Smooth muscle cell (in vitro differentiated cells): ENCODE data around the gene SMAP2. TPM values are rescaled to one million over a fixed set of nuclear protein-coding genes. Genes with fewer than 3 reads are reported as not detected.
"Not testable (repeated sequence)": the region's sequence is repeated elsewhere in the genome, so short reads cannot be mapped to it uniquely, and the experiment has no call there.

Experiments
- DNase-seq: peaks from one replicate; lab custom pipeline; 2025; ENCODE audit not compliant: unreplicated experiment; lab: John Stamatoyannopoulos, UW
- H2AFZ ChIP-seq: fragments of 200-600 bp; sonication (generic); 2 replicates; pipeline ENCODE4 v1.6.0; 2016; ENCODE audit warnings: antibody characterized with exemption, low read depth, mild to moderate bottlenecking
- H3F3A ChIP-seq: fragments of 200-600 bp; sonication (generic); 2 replicates; pipeline ENCODE4 v1.6.0; 2017; ENCODE audit warnings: antibody characterized with exemption, low read depth
- H3K27ac ChIP-seq: fragments of 200-600 bp; sonication (generic); 2 replicates; pipeline ENCODE4 v1.5.1; 2016; ENCODE audit warnings: low read depth, mild to moderate bottlenecking
- H3K27me3 ChIP-seq: fragments of 200-600 bp; sonication (generic); 2 replicates; pipeline ENCODE4 v1.6.1; 2016; ENCODE audit warnings: low read depth, mild to moderate bottlenecking
- H3K36me3 ChIP-seq: fragments of 200-600 bp; sonication (generic); 2 replicates; pipeline ENCODE4 v1.5.1; 2016; ENCODE audit warnings: low read depth
- H3K4me1 ChIP-seq: fragments of 200-600 bp; sonication (generic); 2 replicates; pipeline ENCODE4 v1.5.1; 2016; ENCODE audit warnings: low read depth
- H3K4me2 ChIP-seq: fragments of 200-600 bp; sonication (generic); 2 replicates; pipeline ENCODE4 v1.6.0; 2016; ENCODE audit warnings: mild to moderate bottlenecking
- H3K4me3 ChIP-seq: fragments of 200-600 bp; sonication (generic); 2 replicates; pipeline ENCODE4 v1.5.1; 2016; ENCODE audit warnings: mild to moderate bottlenecking
- H3K79me2 ChIP-seq: fragments of 200-600 bp; sonication (generic); 2 replicates; pipeline ENCODE4 v1.6.0; 2016; ENCODE audit warnings: low read depth, mild to moderate bottlenecking
- H3K9ac ChIP-seq: fragments of 200-600 bp; sonication (generic); 2 replicates; pipeline ENCODE4 v1.6.0; 2016; ENCODE audit warnings: low read depth
- H3K9me3 ChIP-seq: fragments of 200-600 bp; sonication (generic); replicated peaks from 2 replicates; pipeline ENCODE4 v1.5.1; 2016; ENCODE audit warnings: low read depth
- H4K20me1 ChIP-seq: fragments of 200-600 bp; sonication (generic); 2 replicates; pipeline ENCODE4 v1.6.0; 2016; ENCODE audit warnings: low read depth
- WGBS: methylation state at CpG from one replicate; pipeline ENCODE4 v1.1.7; 2016; ENCODE audit warnings: low lambda C conversion rate; 5-methylcytosine and 5-hydroxymethylcytosine counted together
- polyA plus RNA-seq: library from polyadenylated mRNA; unstranded; fragments of >200 nt; fragmentation: Nextera tagmentation; extraction: Ambion mirVana; gene quantifications from 2 replicates; pipeline ENCODE4 v1.2.1, GENCODE V29; 2016
- total RNA-seq: library from RNA; depleted of rRNA; stranded (reverse); fragments of >200 nt; gene quantifications from 2 replicates; pipeline ENCODE4 v1.2.3, GENCODE V29; 2014
- TF ChIP-seq, protein P1 (sequence below): fragments of 200-600 bp; sonication (generic); IDR thresholded peaks from 2 replicates; pipeline ENCODE4 v1.5.1; 2017; ENCODE audit warnings: borderline replicate concordance, mild to moderate bottlenecking, antibody characterized with exemption; ENCODE audit not compliant: insufficient read depth, poor library complexity, severe bottlenecking

The SMAP2 gene
- total RNA-seq, result 16.0 and 18.4 TPM in 2 replicates
- polyA plus RNA-seq, result 22.5 and 29.7 TPM in 2 replicates

DNA sequence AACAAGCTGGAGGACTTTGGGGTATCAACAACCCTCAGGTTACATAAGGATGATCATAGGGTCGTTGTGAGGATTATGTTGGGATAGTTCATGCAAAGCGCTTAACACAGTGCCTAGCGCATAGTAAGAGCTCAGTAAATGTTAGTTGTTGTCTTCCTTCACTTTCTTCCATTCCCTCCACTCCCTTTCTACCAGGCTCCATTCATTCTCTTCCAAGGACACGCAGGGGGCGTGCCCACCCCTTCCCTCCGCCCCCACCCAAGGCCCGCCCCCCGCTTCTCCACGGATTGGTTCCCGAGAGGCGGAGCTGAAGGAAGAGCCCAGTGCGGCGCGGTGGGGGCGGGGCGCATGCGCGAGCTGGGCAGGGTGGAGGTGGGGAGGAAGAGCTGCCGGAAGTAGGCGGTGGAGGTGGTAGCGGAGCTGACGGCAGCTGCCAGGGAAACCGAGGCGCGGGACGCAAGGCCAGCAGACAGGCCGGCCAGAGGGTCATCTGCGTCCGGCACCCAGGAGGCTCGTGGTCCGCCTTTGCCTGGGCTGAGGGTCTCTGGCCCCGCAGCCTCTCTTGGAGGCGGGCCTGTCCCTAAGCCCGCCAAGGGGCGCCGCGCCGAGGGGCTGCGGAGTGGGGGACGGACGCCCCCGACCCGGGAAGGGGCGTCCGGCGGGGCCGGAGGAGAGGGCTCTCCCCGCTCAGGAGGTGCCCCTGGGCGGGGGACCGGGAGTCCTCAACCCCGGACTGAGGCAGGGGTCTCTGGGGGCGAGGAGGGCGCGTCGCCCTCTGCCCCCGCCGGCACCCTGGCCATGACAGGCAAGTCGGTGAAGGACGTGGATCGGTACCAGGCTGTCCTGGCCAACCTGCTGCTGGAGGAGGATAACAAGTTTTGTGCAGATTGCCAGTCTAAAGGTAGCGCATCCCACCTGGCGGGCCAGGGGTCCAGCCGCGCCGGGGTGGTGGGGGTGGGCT, at the start of gene SMAP2:
Gene SMAP2, plus strand, starts transcription at position 405 of the 961 bp plus-strand sequence. Its CDS starts 394 bp downstream, at position 799.
- TF ChIP-seq, protein P1, sequence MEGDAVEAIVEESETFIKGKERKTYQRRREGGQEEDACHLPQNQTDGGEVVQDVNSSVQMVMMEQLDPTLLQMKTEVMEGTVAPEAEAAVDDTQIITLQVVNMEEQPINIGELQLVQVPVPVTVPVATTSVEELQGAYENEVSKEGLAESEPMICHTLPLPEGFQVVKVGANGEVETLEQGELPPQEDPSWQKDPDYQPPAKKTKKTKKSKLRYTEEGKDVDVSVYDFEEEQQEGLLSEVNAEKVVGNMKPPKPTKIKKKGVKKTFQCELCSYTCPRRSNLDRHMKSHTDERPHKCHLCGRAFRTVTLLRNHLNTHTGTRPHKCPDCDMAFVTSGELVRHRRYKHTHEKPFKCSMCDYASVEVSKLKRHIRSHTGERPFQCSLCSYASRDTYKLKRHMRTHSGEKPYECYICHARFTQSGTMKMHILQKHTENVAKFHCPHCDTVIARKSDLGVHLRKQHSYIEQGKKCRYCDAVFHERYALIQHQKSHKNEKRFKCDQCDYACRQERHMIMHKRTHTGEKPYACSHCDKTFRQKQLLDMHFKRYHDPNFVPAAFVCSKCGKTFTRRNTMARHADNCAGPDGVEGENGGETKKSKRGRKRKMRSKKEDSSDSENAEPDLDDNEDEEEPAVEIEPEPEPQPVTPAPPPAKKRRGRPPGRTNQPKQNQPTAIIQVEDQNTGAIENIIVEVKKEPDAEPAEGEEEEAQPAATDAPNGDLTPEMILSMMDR, result no peak
- Histone ChIP-seq H3K4me1 (peaks cover 8% of the 10 kb centered on the region), H2AFZ (peak within 1 kb of the TSS; percentile 90), H3K27ac (peak within 1 kb of the TSS; percentile 81), H3K79me2 (peaks cover 40% of the 10 kb centered on the region), H3K4me3 (peak within 1 kb of the TSS; percentile 87), H4K20me1 (peaks cover 11% of the 10 kb centered on the region), H3K9ac (peak within 1 kb of the TSS; percentile 79), H3F3A (no peaks in the 10 kb centered on the region), H3K9me3 (no peaks in the 10 kb centered on the region), H3K4me2 (peak within 1 kb of the TSS; percentile 88), H3K27me3 (no peaks in the 10 kb centered on the region), H3K36me3 (no peaks in the 10 kb centered on the region)
- DNase-seq, result peak; percentile 87
- WGBS, result 1% methylated on average over 42 of the region's 65 CpGs

DNA sequence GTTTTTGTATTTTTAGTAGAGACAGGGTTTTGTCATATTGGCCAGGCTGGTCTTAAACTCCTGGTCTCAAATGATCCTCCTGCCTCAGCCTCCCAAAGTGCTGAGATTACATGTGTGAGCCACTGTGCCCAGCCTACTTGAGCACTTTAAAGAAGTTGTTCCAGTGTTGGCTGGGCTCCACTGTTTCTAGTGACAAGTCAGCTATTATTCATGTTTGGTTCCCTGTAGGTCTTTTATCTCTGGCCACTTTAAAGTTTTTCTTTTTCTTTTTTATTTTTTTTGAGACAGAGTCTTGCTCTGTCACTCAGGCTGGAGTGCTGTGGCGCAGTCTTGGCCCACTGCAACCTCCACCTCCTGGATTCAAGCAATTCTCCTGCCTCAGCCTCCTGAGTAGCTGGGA, 42.1 kb upstream of the SMAP2 start:
- not testable (repeated sequence) for H3K9ac ChIP-seq, H3K4me3 ChIP-seq, H3K4me2 ChIP-seq, H3K79me2 ChIP-seq, H3K27me3 ChIP-seq, H3F3A ChIP-seq, H3K4me1 ChIP-seq, H3K27ac ChIP-seq, H3K36me3 ChIP-seq, H2AFZ ChIP-seq, H4K20me1 ChIP-seq, H3K9me3 ChIP-seq, DNase-seq
- WGBS, result 50% methylated on average over 1 of the region's 1 CpG

DNA sequence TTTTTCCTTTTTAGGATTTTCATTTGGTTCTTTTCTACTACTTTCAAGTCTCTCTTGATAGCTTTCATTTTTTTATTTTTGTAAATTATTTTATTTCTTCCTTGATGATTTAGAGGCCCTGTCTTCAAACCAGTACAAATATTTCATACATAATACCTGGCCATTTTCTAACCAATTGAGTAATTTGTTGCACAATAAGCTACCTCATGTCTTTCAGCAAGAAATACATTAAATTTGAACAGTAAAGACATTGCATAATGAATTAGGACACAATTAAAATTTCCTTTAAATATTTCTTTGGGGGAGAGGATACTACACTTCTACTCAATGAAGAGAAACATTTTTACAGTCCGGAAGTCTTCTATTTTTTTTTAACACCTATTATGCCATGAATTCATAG, 40.8 kb upstream of the SMAP2 start:
- 86% methylated on average over 1 of the region's 1 CpG for WGBS
- Histone ChIP-seq H3K4me1 (no peaks in the 10 kb centered on the region), H3K27me3 (no peaks in the 10 kb centered on the region), H3K4me2 (no peak overlapping the region), H3K79me2 (no peaks in the 10 kb centered on the region), H3K27ac (no peak overlapping the region), H3F3A (no peaks in the 10 kb centered on the region), H3K4me3 (no peak overlapping the region), H3K9ac (no peak overlapping the region), H2AFZ (no peak overlapping the region), H3K36me3 (no peaks in the 10 kb centered on the region), H4K20me1 (no peaks in the 10 kb centered on the region), H3K9me3 (no peaks in the 10 kb centered on the region)
- TF ChIP-seq, protein P1, result no peak
- no peak for DNase-seq

DNA sequence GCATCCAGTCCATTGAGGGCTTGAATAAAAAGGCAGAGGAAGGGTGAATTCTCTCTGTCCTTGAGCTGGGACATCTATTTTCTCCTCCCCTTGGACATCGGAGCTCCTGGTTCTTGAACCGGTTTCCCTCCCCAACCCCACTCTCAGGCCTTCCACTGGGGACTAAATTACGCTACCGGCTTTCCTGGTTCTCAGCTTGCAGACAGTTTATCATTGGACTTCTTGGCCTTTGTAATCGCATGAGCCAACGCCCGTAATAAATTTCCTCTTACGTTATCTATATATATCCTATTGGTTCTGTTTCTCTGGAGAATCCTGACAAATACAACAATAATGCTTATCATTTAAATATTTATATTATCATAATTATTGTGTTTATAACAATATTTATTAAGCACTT, 36.1 kb upstream of the SMAP2 start:
- no peak overlapping the region for H3K4me3 ChIP-seq
- no peak overlapping the region for H2AFZ ChIP-seq
- WGBS, result 98% methylated on average over 8 of the region's 8 CpGs
- H3K79me2 ChIP-seq, result no peaks in the 10 kb centered on the region
- TF ChIP-seq, protein P1, result no peak
- DNase-seq, result no peak
- H3K9me3 ChIP-seq, result no peaks in the 10 kb centered on the region
- H3K27ac ChIP-seq, result no peak overlapping the region
- no peak overlapping the region for H3K9ac ChIP-seq
- H4K20me1 ChIP-seq, result no peaks in the 10 kb centered on the region
- peaks cover 4% of the 10 kb centered on the region for H3K27me3 ChIP-seq
- no peak overlapping the region for H3K4me2 ChIP-seq
- no peaks in the 10 kb centered on the region for H3K4me1 ChIP-seq
- no peaks in the 10 kb centered on the region for H3K36me3 ChIP-seq
- no peaks in the 10 kb centered on the region for H3F3A ChIP-seq
